ENCODE data around the gene ZGLP1.

The ZGLP1 gene

GRCh38 chr19:10328558-10329429, 19.2 kb upstream of the ZGLP1 start:
- DNase-seq = no peak

GRCh38 chr19:10327793-10328192, 18.2 kb upstream of the ZGLP1 start:
- DNase-seq = no peak

- no peak for DNase-seq
These were observed 16.1 kb upstream of the ZGLP1 start for GRCh38 chr19:10325732-10326131.

GRCh38 chr19:10321874-10322835, 12.5 kb upstream of the ZGLP1 start:
- no peak for DNase-seq

GRCh38 chr19:10321417-10321797, 11.8 kb upstream of the ZGLP1 start:
- DNase-seq = no peak

GRCh38 chr19:10320602-10321416, 11.2 kb upstream of the ZGLP1 start:
- no peak for DNase-seq

- no peak for DNase-seq
These were observed 9.4 kb upstream of the ZGLP1 start for GRCh38 chr19:10318807-10319682.

GRCh38 chr19:10317857-10318462, 8.3 kb upstream of the ZGLP1 start:
- DNase-seq = no peak

- DNase-seq = no peak
These were observed 7.6 kb upstream of the ZGLP1 start for GRCh38 chr19:10317045-10317856.

GRCh38 chr19:10316229-10317044, 6.8 kb upstream of the ZGLP1 start:
- peak in 6 of 56 donors; percentile 12 to 41 (median 32) for DNase-seq

- peak in 55 of 56 donors; percentile 8 to 93 (median 80) for DNase-seq
These were observed 6.0 kb upstream of the ZGLP1 start, which contains the start of gene FDX2 for GRCh38 chr19:10315335-10316214. FDX2 (minus strand) TSS chr19:10316015; CDS start chr19:10315996, 19 bp downstream.

GRCh38 chr19:10306327-10306726, 3.3 kb downstream of the ZGLP1 start:
- no peak for DNase-seq

- peak in 43 of 56 donors; percentile 2 to 72 (median 36) for DNase-seq
These were observed 4.3 kb downstream of the ZGLP1 start for GRCh38 chr19:10305139-10305806.

- DNase-seq = peak in 21 of 56 donors; percentile 7 to 58 (median 25)
These were observed 9.8 kb downstream of the ZGLP1 start for GRCh38 chr19:10299545-10300458.

Data from amygdala (tissue), 56 donors.